GM23338 (cell line): Measurements from ENCODE around the gene CCDC38. TPM values are rescaled to one million over a fixed set of nuclear protein-coding genes. Genes with fewer than 3 reads are reported as not detected.

ENCODE experiments used
- ATAC-seq: fragments of 200-7000 bp; cut with Tn5 transposase; 3 replicates; pipeline ENCODE4 v1.9.1; 2020
- DNase-seq: peaks from one replicate; pipeline ENCODE4 v3.0.0-alpha.2; 2015; ENCODE audit warnings: low spot score
- H2AFZ ChIP-seq: fragments of 200-600 bp; sonication (generic); 2 replicates; pipeline ENCODE4 v1.8.0; 2016; ENCODE audit warnings: antibody characterized with exemption, mild to moderate bottlenecking, moderate library complexity
- H3F3A ChIP-seq: fragments of 200-600 bp; sonication (generic); replicated peaks from 2 replicates; pipeline ENCODE4 v1.8.0; 2017; ENCODE audit warnings: antibody characterized with exemption, mixed run types, low read depth
- H3K27ac ChIP-seq: fragments of 200-600 bp; sonication (generic); 2 replicates; pipeline ENCODE4 v1.6.1; 2016; ENCODE audit warnings: low read depth
- H3K27me3 ChIP-seq: fragments of 200-600 bp; sonication (generic); 2 replicates; pipeline ENCODE4 v1.8.0; 2016; ENCODE audit warnings: mild to moderate bottlenecking, mixed run types, moderate library complexity; ENCODE audit not compliant: insufficient read depth
- H3K36me3 ChIP-seq: fragments of 200-600 bp; sonication (generic); 2 replicates; pipeline ENCODE4 v1.8.0; 2016; ENCODE audit warnings: mild to moderate bottlenecking; ENCODE audit not compliant: insufficient read depth
- H3K4me1 ChIP-seq: fragments of 200-600 bp; sonication (generic); 2 replicates; pipeline ENCODE4 v1.8.0; 2016; ENCODE audit warnings: mild to moderate bottlenecking, moderate library complexity; ENCODE audit not compliant: insufficient read depth
- H3K4me2 ChIP-seq: fragments of 200-600 bp; sonication (generic); 2 replicates; pipeline ENCODE4 v1.7.1; 2017; ENCODE audit warnings: mixed run types
- H3K4me3 ChIP-seq: fragments of 200-600 bp; sonication (generic); 2 replicates; pipeline ENCODE4 v1.6.1; 2016; ENCODE audit warnings: mixed run types
- H3K79me2 ChIP-seq: fragments of 200-600 bp; sonication (generic); replicated peaks from 2 replicates; pipeline ENCODE4 v1.8.0; 2017; ENCODE audit warnings: mild to moderate bottlenecking; ENCODE audit not compliant: insufficient read depth
- H3K9me2 ChIP-seq: fragments of 200-600 bp; sonication (generic); 2 replicates; pipeline ENCODE4 v1.8.0; 2017; ENCODE audit not compliant: insufficient read depth
- H4K20me1 ChIP-seq: fragments of 200-600 bp; sonication (generic); replicated peaks from 2 replicates; pipeline ENCODE4 v1.8.0; 2017; ENCODE audit warnings: mild to moderate bottlenecking; ENCODE audit not compliant: insufficient read depth
- H3K27ac Mint-ChIP-seq: 2 replicates; pipeline ENCODE4 v1.8.0; 2020; ENCODE audit warnings: inconsistent platforms, mild to moderate bottlenecking, moderate library complexity, mixed read lengths
- H3K27me3 Mint-ChIP-seq: 3 replicates; pipeline ENCODE4 v1.8.0; 2022; ENCODE audit warnings: low read depth, mild to moderate bottlenecking, moderate library complexity, mixed read lengths, inconsistent platforms; ENCODE audit not compliant: insufficient read depth, poor library complexity
- H3K36me3 Mint-ChIP-seq: 3 replicates; pipeline ENCODE4 v1.8.0; 2021; ENCODE audit warnings: low read depth, mild to moderate bottlenecking, inconsistent platforms, moderate library complexity, mixed read lengths
- H3K4me1 Mint-ChIP-seq: 3 replicates; pipeline ENCODE4 v1.8.0; 2020; ENCODE audit warnings: mild to moderate bottlenecking, inconsistent platforms, mixed read lengths
- H3K4me3 Mint-ChIP-seq: 3 replicates; pipeline ENCODE4 v1.8.0; 2021; ENCODE audit warnings: moderate library complexity, mild to moderate bottlenecking, inconsistent platforms, mixed read lengths
- H3K9me3 Mint-ChIP-seq: 3 replicates; pipeline ENCODE4 v1.8.0; 2020; ENCODE audit warnings: moderate library complexity, mild to moderate bottlenecking, inconsistent platforms, mixed read lengths
- EZH2 ChIP-seq: fragments of 200-600 bp; sonication (generic); IDR thresholded peaks from one replicate; pipeline ENCODE4 v1.8.0; 2017; ENCODE audit warnings: antibody characterized with exemption, mild to moderate bottlenecking, low read depth; ENCODE audit not compliant: unreplicated experiment
- EZH2phosphoT487 ChIP-seq: fragments of 200-600 bp; sonication (generic); IDR thresholded peaks from one replicate; pipeline ENCODE4 v1.8.1; 2018; ENCODE audit warnings: antibody characterized with exemption; ENCODE audit not compliant: unreplicated experiment
- STAT1 ChIP-seq: IDR thresholded peaks from one replicate; pipeline ENCODE4 v1.6.1; 2016; ENCODE audit warnings: antibody characterized with exemption; ENCODE audit not compliant: unreplicated experiment
- ZNF331 ChIP-seq: fragments of 250-450 bp; sonication (Bioruptor Pico); IDR thresholded peaks from 2 replicates; pipeline ENCODE4 v1.5.0; 2020; ENCODE audit warnings: low read depth, mild to moderate bottlenecking, moderate library complexity
- polyA plus RNA-seq: library from polyadenylated mRNA; unstranded; fragments of >200 nt; fragmentation: Nextera tagmentation; extraction: Ambion mirVana; gene quantifications from 2 replicates; pipeline ENCODE4 v1.2.1, GENCODE V29; 2016
- total RNA-seq: library from RNA; depleted of rRNA; stranded (reverse); fragments of >200 nt; shearing (Covaris generic); gene quantifications from 2 replicates; pipeline ENCODE4 v1.2.3, GENCODE V29; 2014
- TF ChIP-seq, protein P1 (sequence below), 2 experiments: fragments of 200-600 bp in 1 of 2; sonication (generic) in 1 of 2; conservative IDR thresholded peaks; 2 replicates each; pipeline versions ENCODE4 v1.5.1 to v1.6.1; 2016 to 2017; ENCODE audit warnings: antibody characterized with exemption in 2 of 2, low read depth in 2 of 2, mild to moderate bottlenecking in 2 of 2, moderate library complexity in 1 of 2
- TF ChIP-seq, protein P2 (sequence below): IDR thresholded peaks from one replicate; pipeline ENCODE4 v1.6.1; 2018; ENCODE audit warnings: antibody characterized with exemption; ENCODE audit not compliant: unreplicated experiment
- TF ChIP-seq, protein P3 (sequence below): fragments of 250-450 bp; sonication (Bioruptor Pico); IDR thresholded peaks from 2 replicates; pipeline ENCODE4 v1.5.0; 2020; ENCODE audit warnings: mild to moderate bottlenecking, moderate library complexity

Gene CCDC38
- total and polyA plus RNA-seq, 2 experiments from 2014 or later, result not detected

DNA sequence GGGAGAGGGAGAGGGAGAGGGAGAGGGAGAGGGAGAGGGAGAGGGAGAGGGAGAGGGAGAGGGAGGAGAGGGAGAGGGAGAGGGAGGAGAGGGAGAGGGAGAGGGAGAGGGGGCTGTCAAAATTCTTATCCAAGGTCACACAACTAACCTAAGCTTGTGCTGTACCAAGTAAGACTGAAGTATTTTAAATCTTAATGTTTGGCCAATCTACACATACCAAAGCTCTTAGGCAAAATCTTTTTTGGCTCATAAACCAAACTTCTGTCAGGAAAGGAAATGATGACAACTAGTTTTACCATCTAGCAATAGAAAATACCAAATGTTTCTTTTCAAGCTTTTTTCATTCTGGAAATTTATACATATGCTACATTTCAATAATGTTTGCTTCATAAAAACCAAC is 33.8 kb downstream of the CCDC38 start:
- DNase-seq, result no peak
- no peak overlapping the region for H3K27ac Mint-ChIP-seq
- H3K4me1 Mint-ChIP-seq, result no peaks in the 10 kb centered on the region
- Histone ChIP-seq H3K9me2 (no peaks in the 10 kb centered on the region), H3K27me3 (no peaks in the 10 kb centered on the region), H3K79me2 (no peaks in the 10 kb centered on the region), H3K4me2 (no peak overlapping the region), H2AFZ (no peak overlapping the region), H3K4me1 (no peaks in the 10 kb centered on the region), H3K4me3 (no peak overlapping the region), H3K27ac (no peak overlapping the region), H3K36me3 (no peaks in the 10 kb centered on the region), H4K20me1 (no peaks in the 10 kb centered on the region), H3F3A (no peaks in the 10 kb centered on the region)
- H3K27me3 Mint-ChIP-seq, result no peaks in the 10 kb centered on the region
- no peak for ATAC-seq
- no peaks in the 10 kb centered on the region for H3K36me3 Mint-ChIP-seq
- H3K9me3 Mint-ChIP-seq, result no peaks in the 10 kb centered on the region
- no peak overlapping the region for H3K4me3 Mint-ChIP-seq
- TF ChIP-seq, protein P1, sequence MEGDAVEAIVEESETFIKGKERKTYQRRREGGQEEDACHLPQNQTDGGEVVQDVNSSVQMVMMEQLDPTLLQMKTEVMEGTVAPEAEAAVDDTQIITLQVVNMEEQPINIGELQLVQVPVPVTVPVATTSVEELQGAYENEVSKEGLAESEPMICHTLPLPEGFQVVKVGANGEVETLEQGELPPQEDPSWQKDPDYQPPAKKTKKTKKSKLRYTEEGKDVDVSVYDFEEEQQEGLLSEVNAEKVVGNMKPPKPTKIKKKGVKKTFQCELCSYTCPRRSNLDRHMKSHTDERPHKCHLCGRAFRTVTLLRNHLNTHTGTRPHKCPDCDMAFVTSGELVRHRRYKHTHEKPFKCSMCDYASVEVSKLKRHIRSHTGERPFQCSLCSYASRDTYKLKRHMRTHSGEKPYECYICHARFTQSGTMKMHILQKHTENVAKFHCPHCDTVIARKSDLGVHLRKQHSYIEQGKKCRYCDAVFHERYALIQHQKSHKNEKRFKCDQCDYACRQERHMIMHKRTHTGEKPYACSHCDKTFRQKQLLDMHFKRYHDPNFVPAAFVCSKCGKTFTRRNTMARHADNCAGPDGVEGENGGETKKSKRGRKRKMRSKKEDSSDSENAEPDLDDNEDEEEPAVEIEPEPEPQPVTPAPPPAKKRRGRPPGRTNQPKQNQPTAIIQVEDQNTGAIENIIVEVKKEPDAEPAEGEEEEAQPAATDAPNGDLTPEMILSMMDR (conservative IDR thresholded peaks at IDR 0.05; ENCODE audit: low read depth in 2 of 2), result no peak
- TF ChIP-seq EZH2phosphoT487, result no peak
- TF ChIP-seq EZH2, result no peak
- TF ChIP-seq, protein P2, sequence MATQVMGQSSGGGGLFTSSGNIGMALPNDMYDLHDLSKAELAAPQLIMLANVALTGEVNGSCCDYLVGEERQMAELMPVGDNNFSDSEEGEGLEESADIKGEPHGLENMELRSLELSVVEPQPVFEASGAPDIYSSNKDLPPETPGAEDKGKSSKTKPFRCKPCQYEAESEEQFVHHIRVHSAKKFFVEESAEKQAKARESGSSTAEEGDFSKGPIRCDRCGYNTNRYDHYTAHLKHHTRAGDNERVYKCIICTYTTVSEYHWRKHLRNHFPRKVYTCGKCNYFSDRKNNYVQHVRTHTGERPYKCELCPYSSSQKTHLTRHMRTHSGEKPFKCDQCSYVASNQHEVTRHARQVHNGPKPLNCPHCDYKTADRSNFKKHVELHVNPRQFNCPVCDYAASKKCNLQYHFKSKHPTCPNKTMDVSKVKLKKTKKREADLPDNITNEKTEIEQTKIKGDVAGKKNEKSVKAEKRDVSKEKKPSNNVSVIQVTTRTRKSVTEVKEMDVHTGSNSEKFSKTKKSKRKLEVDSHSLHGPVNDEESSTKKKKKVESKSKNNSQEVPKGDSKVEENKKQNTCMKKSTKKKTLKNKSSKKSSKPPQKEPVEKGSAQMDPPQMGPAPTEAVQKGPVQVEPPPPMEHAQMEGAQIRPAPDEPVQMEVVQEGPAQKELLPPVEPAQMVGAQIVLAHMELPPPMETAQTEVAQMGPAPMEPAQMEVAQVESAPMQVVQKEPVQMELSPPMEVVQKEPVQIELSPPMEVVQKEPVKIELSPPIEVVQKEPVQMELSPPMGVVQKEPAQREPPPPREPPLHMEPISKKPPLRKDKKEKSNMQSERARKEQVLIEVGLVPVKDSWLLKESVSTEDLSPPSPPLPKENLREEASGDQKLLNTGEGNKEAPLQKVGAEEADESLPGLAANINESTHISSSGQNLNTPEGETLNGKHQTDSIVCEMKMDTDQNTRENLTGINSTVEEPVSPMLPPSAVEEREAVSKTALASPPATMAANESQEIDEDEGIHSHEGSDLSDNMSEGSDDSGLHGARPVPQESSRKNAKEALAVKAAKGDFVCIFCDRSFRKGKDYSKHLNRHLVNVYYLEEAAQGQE, result no peak
- TF ChIP-seq STAT1, result no peak
- TF ChIP-seq ZNF331, result no peak
- TF ChIP-seq, protein P3, sequence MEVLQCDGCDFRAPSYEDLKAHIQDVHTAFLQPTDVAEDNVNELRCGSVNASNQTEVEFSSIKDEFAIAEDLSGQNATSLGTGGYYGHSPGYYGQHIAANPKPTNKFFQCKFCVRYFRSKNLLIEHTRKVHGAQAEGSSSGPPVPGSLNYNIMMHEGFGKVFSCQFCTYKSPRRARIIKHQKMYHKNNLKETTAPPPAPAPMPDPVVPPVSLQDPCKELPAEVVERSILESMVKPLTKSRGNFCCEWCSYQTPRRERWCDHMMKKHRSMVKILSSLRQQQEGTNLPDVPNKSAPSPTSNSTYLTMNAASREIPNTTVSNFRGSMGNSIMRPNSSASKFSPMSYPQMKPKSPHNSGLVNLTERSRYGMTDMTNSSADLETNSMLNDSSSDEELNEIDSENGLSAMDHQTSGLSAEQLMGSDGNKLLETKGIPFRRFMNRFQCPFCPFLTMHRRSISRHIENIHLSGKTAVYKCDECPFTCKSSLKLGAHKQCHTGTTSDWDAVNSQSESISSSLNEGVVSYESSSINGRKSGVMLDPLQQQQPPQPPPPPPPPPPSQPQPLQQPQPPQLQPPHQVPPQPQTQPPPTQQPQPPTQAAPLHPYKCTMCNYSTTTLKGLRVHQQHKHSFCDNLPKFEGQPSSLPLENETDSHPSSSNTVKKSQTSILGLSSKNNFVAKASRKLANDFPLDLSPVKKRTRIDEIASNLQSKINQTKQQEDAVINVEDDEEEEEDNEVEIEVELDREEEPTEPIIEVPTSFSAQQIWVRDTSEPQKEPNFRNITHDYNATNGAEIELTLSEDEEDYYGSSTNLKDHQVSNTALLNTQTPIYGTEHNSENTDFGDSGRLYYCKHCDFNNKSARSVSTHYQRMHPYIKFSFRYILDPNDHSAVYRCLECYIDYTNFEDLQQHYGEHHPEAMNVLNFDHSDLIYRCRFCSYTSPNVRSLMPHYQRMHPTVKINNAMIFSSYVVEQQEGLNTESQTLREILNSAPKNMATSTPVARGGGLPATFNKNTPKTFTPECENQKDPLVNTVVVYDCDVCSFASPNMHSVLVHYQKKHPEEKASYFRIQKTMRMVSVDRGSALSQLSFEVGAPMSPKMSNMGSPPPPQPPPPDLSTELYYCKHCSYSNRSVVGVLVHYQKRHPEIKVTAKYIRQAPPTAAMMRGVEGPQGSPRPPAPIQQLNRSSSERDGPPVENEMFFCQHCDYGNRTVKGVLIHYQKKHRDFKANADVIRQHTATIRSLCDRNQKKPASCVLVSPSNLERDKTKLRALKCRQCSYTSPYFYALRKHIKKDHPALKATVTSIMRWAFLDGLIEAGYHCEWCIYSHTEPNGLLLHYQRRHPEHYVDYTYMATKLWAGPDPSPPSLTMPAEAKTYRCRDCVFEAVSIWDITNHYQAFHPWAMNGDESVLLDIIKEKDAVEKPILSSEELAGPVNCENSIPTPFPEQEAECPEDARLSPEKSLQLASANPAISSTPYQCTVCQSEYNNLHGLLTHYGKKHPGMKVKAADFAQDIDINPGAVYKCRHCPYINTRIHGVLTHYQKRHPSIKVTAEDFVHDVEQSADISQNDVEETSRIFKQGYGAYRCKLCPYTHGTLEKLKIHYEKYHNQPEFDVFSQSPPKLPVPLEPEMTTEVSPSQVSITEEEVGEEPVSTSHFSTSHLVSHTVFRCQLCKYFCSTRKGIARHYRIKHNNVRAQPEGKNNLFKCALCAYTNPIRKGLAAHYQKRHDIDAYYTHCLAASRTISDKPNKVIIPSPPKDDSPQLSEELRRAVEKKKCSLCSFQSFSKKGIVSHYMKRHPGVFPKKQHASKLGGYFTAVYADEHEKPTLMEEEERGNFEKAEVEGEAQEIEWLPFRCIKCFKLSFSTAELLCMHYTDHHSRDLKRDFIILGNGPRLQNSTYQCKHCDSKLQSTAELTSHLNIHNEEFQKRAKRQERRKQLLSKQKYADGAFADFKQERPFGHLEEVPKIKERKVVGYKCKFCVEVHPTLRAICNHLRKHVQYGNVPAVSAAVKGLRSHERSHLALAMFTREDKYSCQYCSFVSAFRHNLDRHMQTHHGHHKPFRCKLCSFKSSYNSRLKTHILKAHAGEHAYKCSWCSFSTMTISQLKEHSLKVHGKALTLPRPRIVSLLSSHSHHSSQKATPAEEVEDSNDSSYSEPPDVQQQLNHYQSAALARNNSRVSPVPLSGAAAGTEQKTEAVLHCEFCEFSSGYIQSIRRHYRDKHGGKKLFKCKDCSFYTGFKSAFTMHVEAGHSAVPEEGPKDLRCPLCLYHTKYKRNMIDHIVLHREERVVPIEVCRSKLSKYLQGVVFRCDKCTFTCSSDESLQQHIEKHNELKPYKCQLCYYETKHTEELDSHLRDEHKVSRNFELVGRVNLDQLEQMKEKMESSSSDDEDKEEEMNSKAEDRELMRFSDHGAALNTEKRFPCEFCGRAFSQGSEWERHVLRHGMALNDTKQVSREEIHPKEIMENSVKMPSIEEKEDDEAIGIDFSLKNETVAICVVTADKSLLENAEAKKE (CRISPR knock-in tag), result no peak
